Cardiac fibroblast (primary cell): ENCODE measurements around the gene NKX1-2.

Experiments
- DNase-seq, 2 donors: peaks; one replicate each; pipeline versions ENCODE4 v3.0.0 to v3.0.0-alpha.2; 2010; ENCODE audit warnings: low read depth in 2 of 2
- H3K4me3 ChIP-seq, 2 donors: replicated peaks in 1 of 2; 1 replicate in 1 of 2; 2 replicates in 1 of 2; pipeline ENCODE4 v1.5.1; 2011; ENCODE audit warnings: low read depth in 2 of 2, low read length in 2 of 2, mild to moderate bottlenecking in 2 of 2, moderate library complexity in 1 of 2
- CTCF ChIP-seq: IDR thresholded peaks from one replicate; pipeline ENCODE4 v1.5.1; 2011; ENCODE audit warnings: low read depth, mild to moderate bottlenecking, low read length, inconsistent platforms

NKX1-2 gene

GRCh38 chr10:124477614-124478363 lies 28.0 kb upstream of the NKX1-2 start:
- no peak for DNase-seq
- no peak overlapping the region for H3K4me3 ChIP-seq
- TF ChIP-seq CTCF: no peak

GRCh38 chr10:124476043-124476725 lies 26.3 kb upstream of the NKX1-2 start:
- TF ChIP-seq CTCF: no peak
- DNase-seq: no peak

GRCh38 chr10:124474514-124475070 lies 24.8 kb upstream of the NKX1-2 start:
- no peak overlapping the region for H3K4me3 ChIP-seq
- no peak for DNase-seq
- no peak for TF ChIP-seq CTCF

More at GRCh38 chr10:124476043-124476725, 26.3 kb upstream of the NKX1-2 start:
- no peak overlapping the region for H3K4me3 ChIP-seq

- DNase-seq: no peak
- no peak for TF ChIP-seq CTCF
- H3K4me3 ChIP-seq: no peak overlapping the region
These were observed 23.2 kb upstream of the NKX1-2 start for GRCh38 chr10:124473070-124473469.

GRCh38 chr10:124472071-124472470 lies 22.2 kb upstream of the NKX1-2 start:
- H3K4me3 ChIP-seq: no peak overlapping the region
- no peak for DNase-seq
- no peak for TF ChIP-seq CTCF

GRCh38 chr10:124470544-124471434 lies 21.0 kb upstream of the NKX1-2 start:
- no peak overlapping the region for H3K4me3 ChIP-seq
- DNase-seq: no peak
- TF ChIP-seq CTCF: no peak
